HG03520 (cell line): ENCODE results near the gene ATCAY.
"Not testable (repeated sequence)": the region's sequence is repeated elsewhere in the genome, so short reads cannot be mapped to it uniquely, and the experiment has no call there.

Experiments
- ATAC-seq: cut with Tn5 transposase; IDR thresholded peaks from one replicate; pipeline ENCODE4 v1.9.1; 2021; ENCODE audit warnings: mild to moderate bottlenecking, moderate library complexity; ENCODE audit not compliant: unreplicated experiment

ATCAY gene

GRCh38 chr19:3898426-3898825 is 17.9 kb downstream of the ATCAY start:
- ATAC-seq, result no peak

GRCh38 chr19:3899531-3900294 is 19.2 kb downstream of the ATCAY start:
- no peak for ATAC-seq

DNA sequence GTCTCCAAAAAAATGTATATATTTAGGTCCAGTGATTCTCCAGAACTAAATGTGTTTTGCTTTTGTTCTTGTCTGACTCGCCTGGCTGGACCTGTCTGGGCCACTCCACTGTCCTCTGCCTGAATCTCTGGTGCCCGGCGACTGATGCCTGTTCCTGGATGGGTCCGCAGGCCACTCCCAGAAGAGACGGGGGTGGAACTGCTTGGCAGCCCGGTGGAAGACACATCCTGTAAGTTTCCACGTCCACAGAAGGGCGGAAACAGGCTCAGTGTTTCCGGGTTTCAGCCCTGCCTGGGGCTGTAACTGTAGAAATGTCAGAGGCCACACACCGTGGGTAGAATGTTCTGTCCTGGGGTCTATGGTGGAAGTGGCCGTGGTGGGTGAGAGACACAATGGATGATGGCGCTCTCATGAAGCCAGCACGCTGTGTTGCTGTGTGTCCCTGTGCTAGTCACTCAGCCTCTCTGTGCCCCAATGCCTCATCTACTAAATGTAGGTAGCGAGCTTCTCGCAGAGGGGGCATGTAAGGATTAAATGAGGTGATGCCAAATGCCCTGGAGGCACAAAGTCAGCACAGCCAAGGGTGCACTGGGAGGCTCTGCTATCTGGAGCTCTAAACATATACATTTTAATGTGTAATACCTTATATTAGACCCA is 22.0 kb downstream of the ATCAY start:
- ATAC-seq, result no peak

DNA sequence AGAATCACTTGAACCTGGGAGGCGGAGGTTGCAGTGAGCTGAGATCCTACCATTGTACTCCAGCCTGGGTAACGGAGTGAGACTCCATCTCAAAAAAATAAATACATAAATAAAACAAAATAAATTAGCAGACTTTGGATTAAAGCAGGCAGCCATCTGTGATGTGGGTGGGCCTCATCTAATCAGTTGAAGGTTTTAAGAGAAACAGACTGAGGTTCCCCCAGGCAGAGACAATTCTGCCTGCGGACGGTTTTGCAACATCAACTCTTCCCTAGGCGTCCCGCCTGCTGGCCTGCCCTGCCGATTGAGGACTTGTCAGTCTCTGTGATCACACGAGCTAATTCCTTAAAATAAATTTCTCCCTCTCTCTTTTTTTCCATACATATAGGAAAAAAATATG is 23.7 kb downstream of the ATCAY start:
- no peak for ATAC-seq

DNA sequence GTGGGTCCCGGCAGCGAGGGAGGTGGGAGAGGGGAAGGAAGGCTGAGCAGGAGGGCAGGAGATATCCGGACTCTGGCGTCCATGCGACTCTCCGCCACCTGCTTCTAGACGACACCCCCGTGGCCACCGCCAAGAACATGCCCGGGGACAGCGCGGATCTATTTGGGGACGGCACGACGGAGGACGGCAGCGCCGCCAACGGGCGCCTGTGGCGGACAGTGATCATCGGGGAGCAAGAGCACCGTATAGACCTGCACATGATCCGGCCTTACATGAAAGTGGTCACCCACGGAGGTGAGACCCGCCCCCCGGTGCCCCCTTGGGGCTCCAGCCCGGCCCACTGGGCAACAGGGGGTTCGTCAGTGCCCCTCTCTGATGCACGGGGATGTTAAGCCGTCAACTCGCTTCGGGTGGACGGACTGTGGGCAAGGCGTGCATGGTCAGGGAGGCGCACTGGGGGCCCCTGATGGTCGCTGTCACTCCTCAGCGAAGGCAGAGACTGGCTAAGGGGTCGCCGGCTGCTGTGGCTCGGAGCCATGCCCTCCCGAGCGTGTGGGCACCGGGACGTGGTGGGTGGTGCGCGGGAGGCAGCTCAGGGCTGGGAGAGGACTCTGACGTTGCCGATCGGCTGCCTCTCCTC is 27.3 kb downstream of the ATCAY start:
- ATAC-seq, result no peak

- no peak for ATAC-seq
Observed at GRCh38 chr19:3908266-3909054, 28.0 kb downstream of the ATCAY start.

- no peak for ATAC-seq
Observed at GRCh38 chr19:3910105-3910504, 29.6 kb downstream of the ATCAY start.

- no peak for ATAC-seq
Observed at GRCh38 chr19:3914199-3914598, 33.7 kb downstream of the ATCAY start.

- ATAC-seq, result no peak
Observed at GRCh38 chr19:3916033-3916432, 35.5 kb downstream of the ATCAY start.

DNA sequence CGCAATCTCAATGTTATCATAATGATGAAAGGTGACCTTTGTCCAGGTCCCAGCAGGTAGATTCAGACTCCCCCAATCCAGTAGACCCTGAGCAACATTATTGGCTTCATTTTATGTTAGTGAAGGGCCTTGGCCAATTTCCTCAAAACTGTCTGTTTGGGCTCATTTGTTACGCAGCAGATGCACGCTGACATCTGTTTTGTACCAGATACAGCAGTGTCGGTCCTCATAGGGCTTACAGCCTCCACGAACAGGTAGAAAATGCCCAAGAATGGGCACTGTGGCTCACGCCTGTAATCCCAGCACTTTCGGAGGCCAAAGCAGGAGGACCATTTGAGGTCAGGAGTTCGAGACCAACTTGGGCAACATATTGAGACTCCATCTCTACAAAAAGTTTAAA is 39.3 kb downstream of the ATCAY start:
- no peak for ATAC-seq

DNA sequence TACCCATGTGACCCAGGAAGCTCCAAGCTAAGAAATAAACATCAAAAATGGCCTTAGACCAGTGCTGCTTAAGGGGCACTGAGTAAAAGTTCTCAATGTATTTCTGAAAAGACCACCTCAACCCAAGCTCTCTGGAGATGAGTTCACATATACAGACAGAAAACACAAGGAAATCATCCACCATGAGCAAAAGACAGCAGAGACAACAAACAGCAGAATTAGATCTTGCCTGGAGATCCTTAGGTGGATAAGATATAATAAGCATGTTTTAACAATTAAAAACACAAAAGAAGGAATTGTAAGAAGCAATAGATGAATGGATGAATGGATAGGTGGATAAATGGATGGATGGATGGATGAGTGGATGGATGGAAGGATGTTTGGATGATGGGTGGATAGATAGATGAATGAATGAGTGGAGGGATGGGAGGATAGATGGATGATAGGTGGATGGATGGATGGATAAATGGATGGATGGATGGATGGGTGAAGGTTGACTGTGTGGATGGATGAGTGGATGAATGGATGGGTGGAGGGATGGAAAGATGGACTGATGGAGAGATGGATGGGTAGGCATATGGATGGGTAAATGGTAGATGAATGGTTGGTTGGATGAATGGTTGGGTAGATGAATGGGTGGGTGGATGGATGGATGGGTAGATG is 42.7 kb downstream of the ATCAY start:
- ATAC-seq, result no peak

- no peak for ATAC-seq
Observed at GRCh38 chr19:3923912-3924311, 43.4 kb downstream of the ATCAY start.

DNA sequence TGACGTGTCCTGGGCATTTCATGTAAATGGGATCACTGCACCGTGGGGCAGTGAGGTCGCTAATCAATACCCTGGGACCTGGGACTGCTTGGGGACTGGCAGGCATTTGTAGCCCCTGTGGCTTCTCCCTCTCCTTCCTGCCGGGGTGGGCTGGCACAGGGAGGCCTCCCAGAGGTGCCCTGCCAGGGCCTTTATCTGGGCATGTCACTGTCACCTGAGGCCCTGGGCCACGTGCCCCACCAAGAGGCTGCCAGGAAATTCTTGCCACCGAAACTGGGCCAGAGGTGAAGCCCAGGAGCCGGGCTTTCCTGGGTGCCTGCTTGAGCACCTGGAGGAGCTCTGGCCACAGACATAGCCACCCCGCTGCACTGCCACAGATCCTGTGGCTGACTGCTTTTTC is 50.6 kb downstream of the ATCAY start:
- ATAC-seq, result no peak

GRCh38 chr19:3932931-3933810 is 52.7 kb downstream of the ATCAY start, which contains the start of gene NMRK2:
Gene NMRK2 (plus strand): TSS chr19:3933069. CDS start chr19:3933672, 603 bp downstream.
- no peak for ATAC-seq

GRCh38 chr19:3936506-3937442 is 56.3 kb downstream of the ATCAY start:
- ATAC-seq, result no peak

GRCh38 chr19:3938300-3938950 is 57.9 kb downstream of the ATCAY start:
- ATAC-seq, result not testable (repeated sequence)

- no peak for ATAC-seq
Observed at GRCh38 chr19:3942790-3943409, 62.4 kb downstream of the ATCAY start.
